Testis (tissue), 2 donors: ENCODE measurements around the gene MT1F.

Experiments used
- POLR2A ChIP-seq: fragments of 450-650 bp; IDR thresholded peaks from one replicate; pipeline ENCODE4 v1.6.1; 2017; ENCODE audit warnings: antibody characterized with exemption, mild to moderate bottlenecking, moderate library complexity
- TF ChIP-seq, protein P1 (sequence below), 3 experiments: fragments of 450-650 bp in 2 of 3; fragments of 200-600 bp in 1 of 3; sonication (generic) in 1 of 3; IDR thresholded peaks; one replicate each; pipeline ENCODE4 v1.5.1; 2016 to 2019; ENCODE audit warnings: antibody characterized with exemption in 3 of 3, mild to moderate bottlenecking in 2 of 3, moderate library complexity in 1 of 3

- TF ChIP-seq, protein P1, sequence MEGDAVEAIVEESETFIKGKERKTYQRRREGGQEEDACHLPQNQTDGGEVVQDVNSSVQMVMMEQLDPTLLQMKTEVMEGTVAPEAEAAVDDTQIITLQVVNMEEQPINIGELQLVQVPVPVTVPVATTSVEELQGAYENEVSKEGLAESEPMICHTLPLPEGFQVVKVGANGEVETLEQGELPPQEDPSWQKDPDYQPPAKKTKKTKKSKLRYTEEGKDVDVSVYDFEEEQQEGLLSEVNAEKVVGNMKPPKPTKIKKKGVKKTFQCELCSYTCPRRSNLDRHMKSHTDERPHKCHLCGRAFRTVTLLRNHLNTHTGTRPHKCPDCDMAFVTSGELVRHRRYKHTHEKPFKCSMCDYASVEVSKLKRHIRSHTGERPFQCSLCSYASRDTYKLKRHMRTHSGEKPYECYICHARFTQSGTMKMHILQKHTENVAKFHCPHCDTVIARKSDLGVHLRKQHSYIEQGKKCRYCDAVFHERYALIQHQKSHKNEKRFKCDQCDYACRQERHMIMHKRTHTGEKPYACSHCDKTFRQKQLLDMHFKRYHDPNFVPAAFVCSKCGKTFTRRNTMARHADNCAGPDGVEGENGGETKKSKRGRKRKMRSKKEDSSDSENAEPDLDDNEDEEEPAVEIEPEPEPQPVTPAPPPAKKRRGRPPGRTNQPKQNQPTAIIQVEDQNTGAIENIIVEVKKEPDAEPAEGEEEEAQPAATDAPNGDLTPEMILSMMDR (IDR thresholded peaks at IDR 0.05) = no peak
- no peak for TF ChIP-seq POLR2A
Measured at GRCh38 chr16:56617212-56618085, 40.3 kb upstream of the MT1F start.
